Subcutaneous abdominal adipose tissue (tissue), 5 donors: ENCODE data around the gene CPVL.

Experiments
- H3K27ac ChIP-seq: one replicate; pipeline ENCODE4 v1.7.0; 2013; ENCODE audit warnings: low read depth, mild to moderate bottlenecking, inconsistent platforms, low read length, moderate library complexity
- H3K27me3 ChIP-seq, 5 donors: one replicate each; pipeline ENCODE4 v1.7.0; 2013; ENCODE audit warnings: low read length in 5 of 5, inconsistent platforms in 1 of 5; ENCODE audit not compliant: control insufficient read depth in 5 of 5, insufficient read depth in 4 of 5
- H3K36me3 ChIP-seq, 5 donors: one replicate each; pipeline ENCODE4 v1.7.0; 2013; ENCODE audit warnings: low read length in 5 of 5; ENCODE audit not compliant: control insufficient read depth in 5 of 5, insufficient read depth in 5 of 5
- H3K4me1 ChIP-seq, 5 donors: one replicate each; pipeline ENCODE4 v1.7.0; 2013; ENCODE audit warnings: low read length in 5 of 5, mild to moderate bottlenecking in 3 of 5, moderate library complexity in 1 of 5; ENCODE audit not compliant: control insufficient read depth in 5 of 5, insufficient read depth in 5 of 5
- H3K4me3 ChIP-seq, 5 donors: one replicate each; pipeline ENCODE4 v1.7.0; 2013; ENCODE audit warnings: low read length in 5 of 5, low read depth in 1 of 5
- H3K9ac ChIP-seq, 5 donors: one replicate each; pipeline ENCODE4 v1.7.0; 2013; ENCODE audit warnings: low read length in 5 of 5, mild to moderate bottlenecking in 4 of 5, moderate library complexity in 3 of 5
- H3K9me3 ChIP-seq, 5 donors: one replicate each; pipeline ENCODE4 v1.7.0; 2013; ENCODE audit warnings: low read length in 5 of 5; ENCODE audit not compliant: control insufficient read depth in 5 of 5
- donor health status: healthy.
- donor health status: healthy.
- donor health status: healthy.
- donor health status: healthy.
- donor health status: healthy.

The CPVL gene

DNA sequence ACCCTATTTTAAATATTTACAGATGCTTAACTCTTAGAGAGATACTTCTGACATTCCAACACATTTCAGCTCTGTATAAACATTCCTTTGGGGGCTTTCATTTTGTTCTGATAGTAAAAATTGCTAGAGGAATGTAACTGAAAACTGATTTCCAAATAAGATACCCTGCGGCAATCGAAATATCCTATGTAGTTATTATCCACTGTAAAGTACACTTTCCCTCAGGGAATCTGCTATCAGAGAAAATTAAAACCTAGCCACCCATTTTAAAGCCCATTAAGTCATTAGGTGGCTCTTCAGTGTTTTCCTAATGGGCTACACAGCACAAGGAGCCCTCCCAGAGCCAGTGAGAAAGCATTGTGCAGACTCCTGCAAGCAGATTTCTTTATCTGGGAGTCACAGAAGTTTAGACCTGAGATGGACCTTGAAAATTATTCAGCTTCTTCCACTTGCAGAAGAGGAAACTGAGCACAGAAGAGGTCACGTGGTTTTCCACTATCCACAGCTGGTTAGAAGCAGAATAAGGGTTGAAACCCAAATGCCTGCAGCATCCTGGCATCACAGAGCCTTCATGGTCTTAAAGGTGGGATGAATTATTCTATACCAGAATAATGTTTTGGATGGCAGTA is 12.6 kb upstream of the CPVL start:
- no peak overlapping the region for H3K27ac ChIP-seq
- no peaks in the 10 kb centered on the region for H3K4me1 ChIP-seq
- no peaks in the 10 kb centered on the region for H3K36me3 ChIP-seq
- no peak overlapping the region for H3K4me3 ChIP-seq
- H3K9me3 ChIP-seq, result peaks cover 0 to 4% (median 0%) of the 10 kb centered on the region in 5 donors
- no peak overlapping the region for H3K9ac ChIP-seq
- peaks cover 0 to 4% (median 0%) of the 10 kb centered on the region in 5 donors for H3K27me3 ChIP-seq

DNA sequence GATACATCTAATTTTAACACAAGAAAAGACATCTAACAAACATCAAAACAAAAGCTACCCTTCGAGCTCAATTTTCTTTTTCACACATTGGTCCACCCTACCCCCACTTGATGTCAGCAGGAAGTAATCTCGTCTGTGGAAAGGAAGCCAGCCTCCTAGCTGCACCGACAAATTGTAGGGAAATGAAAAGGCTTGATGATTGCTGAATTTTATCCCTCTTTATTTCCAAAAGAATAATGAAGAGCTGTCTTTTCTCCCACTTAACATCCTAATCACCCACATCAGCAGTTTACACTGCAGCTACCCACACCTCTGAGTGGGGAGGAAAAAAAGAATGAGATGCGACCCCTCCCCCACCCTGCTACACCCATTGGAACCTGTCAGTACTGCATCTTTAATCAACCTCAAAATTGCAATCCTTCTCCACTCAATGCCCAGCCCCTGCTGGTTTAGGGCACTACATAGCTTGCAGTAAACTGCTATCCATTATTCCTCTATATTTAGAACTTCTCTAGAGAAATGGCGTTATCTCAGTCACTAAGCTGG is 10.6 kb upstream of the CPVL start:
- H3K9ac ChIP-seq, result no peak overlapping the region
- peaks cover 0 to 4% (median 0%) of the 10 kb centered on the region in 5 donors for H3K9me3 ChIP-seq
- no peak overlapping the region for H3K4me3 ChIP-seq
- peaks cover 0 to 4% (median 0%) of the 10 kb centered on the region in 5 donors for H3K27me3 ChIP-seq
- no peaks in the 10 kb centered on the region for H3K4me1 ChIP-seq
- no peaks in the 10 kb centered on the region for H3K36me3 ChIP-seq
- H3K27ac ChIP-seq, result no peak overlapping the region

DNA sequence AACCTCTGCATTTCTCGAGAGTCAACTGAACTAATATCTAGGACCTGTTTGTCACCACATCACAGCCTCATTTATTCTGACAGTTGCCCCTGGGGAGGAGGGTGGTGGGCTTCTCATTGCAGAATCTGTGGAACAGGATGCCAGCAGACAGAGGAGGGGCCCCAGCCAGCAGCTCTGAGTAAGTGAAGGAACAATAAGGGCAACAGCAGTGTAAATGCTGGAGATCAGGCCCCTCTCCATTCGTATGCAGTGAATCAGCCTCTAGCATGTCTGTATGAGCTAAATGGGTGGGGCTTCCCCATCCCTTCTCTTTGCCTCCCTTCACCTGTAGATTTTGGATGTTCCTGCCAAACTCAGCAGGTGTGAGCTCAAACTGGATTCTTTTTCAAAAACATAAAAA is 7.7 kb upstream of the CPVL start:
- Histone ChIP-seq H3K4me1 (no peaks in the 10 kb centered on the region), H3K9ac (no peak overlapping the region), H3K27me3 (no peaks in the 10 kb centered on the region), H3K27ac (no peak overlapping the region), H3K36me3 (no peaks in the 10 kb centered on the region), H3K9me3 (peaks cover 0 to 3% (median 0%) of the 10 kb centered on the region in 5 donors), H3K4me3 (no peak overlapping the region)

DNA sequence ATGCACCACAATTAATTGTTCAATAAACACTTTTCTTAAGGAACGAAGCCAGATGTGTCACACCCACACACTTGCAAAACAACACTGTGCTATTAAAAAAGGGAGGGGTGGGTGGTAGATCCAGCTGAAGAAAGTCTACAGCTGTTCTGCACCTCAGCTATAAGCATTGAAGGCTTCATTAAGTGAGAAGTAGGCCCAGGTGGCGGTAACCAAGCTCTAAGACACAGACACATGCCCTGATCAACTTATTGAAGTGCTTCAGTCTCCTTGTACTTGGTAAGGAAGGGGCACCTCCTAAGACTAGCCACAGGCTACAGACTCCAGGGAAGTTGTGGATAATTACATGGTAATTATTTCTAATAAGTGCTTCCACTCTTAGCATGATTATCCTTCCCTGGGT is 4.5 kb upstream of the CPVL start:
- Histone ChIP-seq H3K4me1 (peaks cover 0 to 17% (median 16%) of the 10 kb centered on the region in 5 donors), H3K36me3 (no peaks in the 10 kb centered on the region)

DNA sequence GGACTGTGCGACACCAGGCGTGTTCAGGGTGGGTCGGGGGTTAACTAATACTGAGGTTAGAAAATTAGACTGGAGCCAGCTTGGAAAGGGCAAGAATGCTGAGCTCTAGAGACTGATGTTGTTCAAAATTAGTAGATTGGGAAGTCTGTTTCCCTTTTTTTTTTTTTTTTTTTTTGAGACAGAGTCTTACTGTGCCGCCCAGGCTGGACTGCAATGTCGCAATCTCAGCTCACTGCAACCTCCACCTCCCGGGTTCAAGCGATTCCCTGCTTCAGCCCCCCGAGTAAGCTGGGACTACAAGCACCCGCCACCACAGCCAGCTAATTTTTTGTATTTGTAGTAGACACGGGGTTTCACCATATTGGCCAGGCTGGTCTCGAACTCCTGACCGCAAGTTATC is 2.7 kb upstream of the CPVL start:
- no peak overlapping the region for H3K27ac ChIP-seq
- H3K9me3 ChIP-seq, result peaks cover 0 to 3% (median 0%) of the 10 kb centered on the region in 5 donors
- no peaks in the 10 kb centered on the region for H3K36me3 ChIP-seq
- H3K27me3 ChIP-seq, result peaks cover 6 to 16% (median 9%) of the 10 kb centered on the region in 5 donors
- H3K9ac ChIP-seq, result no peak overlapping the region
- H3K4me1 ChIP-seq, result peaks cover 0 to 19% (median 18%) of the 10 kb centered on the region in 5 donors
- no peak overlapping the region for H3K4me3 ChIP-seq

More for the DNA sequence above, 4.5 kb upstream of the CPVL start:
- H3K9ac ChIP-seq, result no peak overlapping the region
- H3K9me3 ChIP-seq, result peaks cover 0 to 3% (median 0%) of the 10 kb centered on the region in 5 donors
- H3K27ac ChIP-seq, result no peak overlapping the region
- H3K4me3 ChIP-seq, result no peak overlapping the region
- peaks cover 3 to 14% (median 6%) of the 10 kb centered on the region in 5 donors for H3K27me3 ChIP-seq

DNA sequence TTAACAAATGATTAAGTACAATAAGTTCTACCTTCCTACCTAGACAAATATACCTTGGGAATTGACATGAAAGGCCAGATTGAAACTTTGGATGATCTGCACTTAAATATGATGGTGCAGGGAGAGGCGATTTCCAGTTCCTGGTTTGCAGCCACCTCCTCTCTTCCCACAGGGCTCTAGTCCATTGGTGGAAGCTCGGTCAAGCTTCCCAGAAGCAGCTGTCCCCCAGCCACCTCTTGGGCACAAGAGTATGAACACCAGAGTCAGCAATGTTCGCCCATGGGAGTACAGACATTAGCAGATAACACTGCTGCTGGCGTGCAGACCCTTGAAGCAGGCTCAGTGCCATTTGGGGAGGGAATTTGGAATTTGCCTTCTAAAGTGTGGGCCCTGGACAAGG is 1.5 kb upstream of the CPVL start:
- Histone ChIP-seq H3K27me3 (peaks cover 6 to 18% (median 9%) of the 10 kb centered on the region in 5 donors), H3K4me1 (peaks cover 0 to 19% (median 18%) of the 10 kb centered on the region in 5 donors), H3K9me3 (peaks cover 0 to 3% (median 0%) of the 10 kb centered on the region in 5 donors), H3K27ac (no peak overlapping the region), H3K4me3 (no peak overlapping the region), H3K9ac (no peak overlapping the region), H3K36me3 (no peaks in the 10 kb centered on the region)

DNA sequence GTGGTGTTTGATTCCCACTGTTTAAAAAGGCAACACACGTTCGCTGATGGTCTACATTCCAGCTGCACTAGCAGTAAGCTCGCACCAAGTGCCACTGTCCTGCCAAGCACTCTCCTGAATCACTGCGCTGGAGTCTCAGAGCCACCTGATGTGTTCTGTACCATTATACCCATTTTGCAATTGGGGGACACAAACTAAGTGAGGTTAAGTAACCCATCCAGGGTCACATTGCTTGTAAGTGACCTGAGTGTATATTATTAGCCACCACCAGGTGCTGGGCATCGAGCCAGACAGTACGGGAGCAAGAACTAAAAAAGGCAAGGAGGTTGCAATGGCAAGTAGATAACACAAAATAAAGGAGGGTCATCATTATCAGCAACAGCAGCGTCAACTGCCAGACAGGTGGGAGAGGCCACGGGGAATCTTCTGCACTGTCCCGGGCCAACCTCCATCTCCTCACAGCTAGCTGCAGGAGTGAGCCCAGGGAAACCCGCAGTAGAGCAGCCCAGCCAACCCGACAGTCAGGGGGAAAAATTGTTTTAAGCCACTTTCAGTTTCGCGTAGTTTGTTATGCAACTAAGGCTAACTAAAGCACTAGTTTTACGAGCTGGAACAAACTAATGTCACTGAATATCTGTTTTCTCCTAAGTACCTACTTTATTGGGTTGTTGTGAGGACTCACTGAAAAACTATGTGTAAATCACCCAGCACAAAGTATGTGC is 712 bp upstream of the CPVL start:
- Histone ChIP-seq H3K36me3 (no peaks in the 10 kb centered on the region), H3K4me1 (peaks cover 0 to 19% (median 18%) of the 10 kb centered on the region in 5 donors), H3K9me3 (peaks cover 0 to 3% (median 0%) of the 10 kb centered on the region in 5 donors), H3K27ac (no peak overlapping the region), H3K9ac (peak overlapping the region in 2 of 5 donors; percentile 6 to 17), H3K27me3 (peaks cover 6 to 18% (median 9%) of the 10 kb centered on the region in 5 donors), H3K4me3 (peak overlapping the region; percentile 57 to 67 (median 65))

DNA sequence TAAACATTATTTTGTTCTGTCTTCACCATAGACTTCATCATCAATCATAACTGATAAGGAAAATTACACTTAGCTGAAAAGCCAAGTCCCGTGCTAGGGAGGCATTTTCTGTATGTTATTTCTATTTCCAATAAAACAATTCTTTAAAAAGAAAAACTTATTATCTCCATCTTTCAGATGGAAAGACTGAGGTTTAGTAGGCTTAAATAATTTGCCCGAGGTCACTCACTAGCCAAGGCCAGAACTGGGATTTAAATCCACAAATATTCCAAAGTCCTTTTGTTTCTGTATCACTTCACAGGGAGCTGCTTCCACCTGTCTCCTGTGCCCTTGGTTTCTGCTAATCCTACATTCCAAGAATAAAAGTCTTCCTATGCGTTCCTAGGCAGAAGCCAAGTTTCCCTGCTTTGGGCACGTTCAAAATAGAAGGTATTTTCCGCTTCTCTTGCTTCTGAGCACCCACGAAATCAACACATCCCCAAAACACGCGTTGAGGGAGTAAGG is 732 bp downstream of the CPVL start:
- Histone ChIP-seq H3K4me1 (peaks cover 2 to 24% (median 23%) of the 10 kb centered on the region in 5 donors), H3K9me3 (peaks cover 0 to 3% (median 0%) of the 10 kb centered on the region in 5 donors), H3K27ac (no peak overlapping the region), H3K4me3 (peak overlapping the region; percentile 57 to 73 (median 65)), H3K27me3 (peaks cover 6 to 18% (median 9%) of the 10 kb centered on the region in 5 donors), H3K36me3 (no peaks in the 10 kb centered on the region), H3K9ac (peak overlapping the region in 2 of 5 donors; percentile 6 to 49)

DNA sequence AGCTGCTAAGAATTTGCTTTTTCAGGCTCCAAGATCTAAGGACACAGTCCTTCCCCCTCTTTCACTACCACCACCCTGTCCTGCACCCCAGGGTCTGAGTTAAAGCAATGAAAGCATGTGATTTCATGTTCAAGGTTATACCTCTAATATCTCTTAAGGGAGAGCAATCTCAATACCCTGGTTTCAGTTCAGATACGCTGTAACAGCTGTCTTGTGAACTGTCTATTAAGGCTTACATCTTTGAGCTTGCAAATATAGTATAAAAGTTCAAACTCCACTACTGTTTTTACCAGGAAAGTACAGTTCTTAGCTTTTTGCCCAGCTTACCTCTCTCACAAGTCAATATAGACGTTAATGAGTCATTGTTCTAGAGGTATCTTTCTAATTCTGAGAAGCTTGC is 2.6 kb downstream of the CPVL start:
- Histone ChIP-seq H3K27me3 (peaks cover 6 to 16% (median 9%) of the 10 kb centered on the region in 5 donors), H3K4me3 (no peak overlapping the region), H3K9me3 (no peaks in the 10 kb centered on the region), H3K4me1 (peaks cover 2 to 39% (median 30%) of the 10 kb centered on the region in 5 donors), H3K36me3 (no peaks in the 10 kb centered on the region), H3K27ac (no peak overlapping the region), H3K9ac (no peak overlapping the region)
